Hematopoietic multipotent progenitor cell treated with erythropoietin and hydrocortisone succinate and interleukin-3 and kit ligand, for 8 days (in vitro differentiated cells): ENCODE data around the gene PTPMT1.

ENCODE experiments used
- DNase-seq: peaks from one replicate; pipeline ENCODE4 v3.0.0-alpha.2; 2015

The PTPMT1 gene

GRCh38 chr11:47616726-47617416 is 51.5 kb downstream of the PTPMT1 start:
- peak; percentile 69 for DNase-seq

- no peak for DNase-seq
Observed at GRCh38 chr11:47617417-47617809, 52.0 kb downstream of the PTPMT1 start.

GRCh38 chr11:47620836-47621378 is 55.5 kb downstream of the PTPMT1 start:
- no peak for DNase-seq
